Cardiac fibroblast (primary cell): ENCODE measurements around the gene RPS27L.

Source experiments
- DNase-seq, 2 donors: peaks; one replicate each; pipeline versions ENCODE4 v3.0.0 to v3.0.0-alpha.2; 2010; ENCODE audit warnings: low read depth in 2 of 2
- H3K4me3 ChIP-seq, 2 donors: replicated peaks in 1 of 2; 1 replicate in 1 of 2; 2 replicates in 1 of 2; pipeline ENCODE4 v1.5.1; 2011; ENCODE audit warnings: low read depth in 2 of 2, low read length in 2 of 2, mild to moderate bottlenecking in 2 of 2, moderate library complexity in 1 of 2
- CTCF ChIP-seq: IDR thresholded peaks from one replicate; pipeline ENCODE4 v1.5.1; 2011; ENCODE audit warnings: low read depth, mild to moderate bottlenecking, low read length, inconsistent platforms

The RPS27L gene

DNA sequence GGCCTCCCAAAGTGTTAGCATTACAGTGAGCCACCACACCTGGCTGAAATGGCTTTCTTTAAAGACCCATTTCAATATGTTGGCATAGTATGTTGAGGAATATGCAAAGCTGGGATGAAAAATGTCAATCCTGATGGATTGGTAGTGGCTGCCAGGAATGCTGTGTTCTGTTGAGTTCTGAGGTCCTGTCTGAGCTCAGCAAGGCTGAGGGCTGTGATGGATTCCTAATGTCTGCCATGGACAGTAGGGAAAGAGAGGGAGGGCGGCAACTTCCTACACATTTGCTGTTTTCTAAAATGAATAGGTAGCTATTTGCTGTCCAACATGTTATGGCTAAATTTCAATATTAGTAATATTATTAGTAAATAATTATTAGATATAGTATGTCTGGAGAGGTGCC, 40.3 kb upstream of the RPS27L start:
- TF ChIP-seq CTCF = no peak

DNA sequence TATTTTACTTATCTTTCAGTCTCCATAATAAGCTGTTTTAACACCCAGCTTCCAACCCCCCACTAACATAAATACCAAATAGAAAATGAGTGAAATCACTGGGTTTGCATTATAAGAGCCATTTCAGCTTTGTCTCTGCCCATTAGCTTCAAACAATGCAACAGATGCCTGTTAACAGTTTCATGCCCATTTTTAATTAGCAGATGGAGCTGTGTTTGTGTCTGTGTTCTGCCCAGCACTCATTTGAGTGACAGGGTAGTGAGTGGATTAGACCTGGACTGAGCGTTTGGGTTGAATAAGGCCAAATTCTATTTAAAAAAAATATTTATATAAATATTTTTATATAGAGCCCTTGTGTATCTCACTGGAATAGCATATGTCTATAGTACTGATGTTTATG, 39.6 kb upstream of the RPS27L start:
- no peak for TF ChIP-seq CTCF
- no peak overlapping the region for H3K4me3 ChIP-seq
- no peak for DNase-seq

More for the DNA sequence above, 40.3 kb upstream of the RPS27L start:
- DNase-seq = no peak
- H3K4me3 ChIP-seq = no peak overlapping the region

DNA sequence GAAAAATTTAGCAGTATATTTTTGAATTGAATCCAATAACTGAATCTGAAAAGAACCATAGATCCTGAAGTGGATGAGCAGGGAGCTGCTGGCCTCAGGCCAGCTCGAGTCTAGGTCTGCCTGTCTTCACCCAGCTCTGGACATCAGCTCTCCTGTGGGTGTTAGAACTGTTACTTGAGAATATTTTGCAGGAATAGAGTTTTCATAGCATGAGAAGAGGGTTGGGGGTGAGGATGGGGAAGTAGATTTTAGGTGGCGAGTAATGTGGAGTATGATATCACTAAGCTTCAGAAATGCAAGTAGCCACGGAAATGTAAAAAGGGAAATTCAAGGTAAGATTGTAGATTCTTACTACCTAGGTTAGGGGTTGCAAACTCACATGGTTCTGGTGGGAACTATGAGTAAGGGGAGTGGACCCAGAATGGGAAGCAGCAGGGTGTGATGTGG, 38.3 kb upstream of the RPS27L start:
- DNase-seq = no peak
- TF ChIP-seq CTCF = no peak
- no peak overlapping the region for H3K4me3 ChIP-seq

GRCh38 chr15:63194880-63195568, 37.7 kb upstream of the RPS27L start:
- H3K4me3 ChIP-seq = no peak overlapping the region

GRCh38 chr15:63194302-63194701, 37.0 kb upstream of the RPS27L start:
- TF ChIP-seq CTCF = no peak
- no peak overlapping the region for H3K4me3 ChIP-seq
- no peak for DNase-seq

More at GRCh38 chr15:63194880-63195568, 37.7 kb upstream of the RPS27L start:
- TF ChIP-seq CTCF = no peak
- no peak for DNase-seq

GRCh38 chr15:63192619-63193206, 35.4 kb upstream of the RPS27L start:
- no peak overlapping the region for H3K4me3 ChIP-seq
- DNase-seq = no peak
- TF ChIP-seq CTCF = no peak
